Astrocyte (in vitro differentiated cells and primary cell): ENCODE data around the gene ERO1B. TPM values are rescaled to one million over a fixed set of nuclear protein-coding genes. Genes with fewer than 3 reads are reported as not detected.
A peak's percentile ranks its signal among the peaks of the same experiment; 100 is the strongest.

Source experiments
- DNase-seq: peaks from one replicate; pipeline ENCODE4 v3.0.0-alpha.2; 2010; ENCODE audit warnings: low read depth
- FAIRE-seq: peaks from 2 replicates; lab custom pipeline; 2011; peaks lifted over from hg19 to GRCh38; lab: Jason Lieb, UNC
- H2AFZ ChIP-seq: 2 replicates; pipeline ENCODE4 v1.6.0; 2012; ENCODE audit warnings: low read depth, low read length, inconsistent platforms
- H3K27ac ChIP-seq: 2 replicates; pipeline ENCODE4 v1.5.1; 2011; ENCODE audit warnings: low read depth, low read length, inconsistent platforms
- H3K27me3 ChIP-seq: 2 replicates; pipeline ENCODE4 v1.6.0; 2011; ENCODE audit warnings: low read length, inconsistent platforms; ENCODE audit not compliant: insufficient read depth
- H3K36me3 ChIP-seq: 2 replicates; pipeline ENCODE4 v1.5.1; 2011; ENCODE audit warnings: low read length, inconsistent platforms; ENCODE audit not compliant: insufficient read depth
- H3K4me1 ChIP-seq: 2 replicates; pipeline ENCODE4 v1.5.1; 2011; ENCODE audit warnings: low read length, inconsistent platforms; ENCODE audit not compliant: insufficient read depth
- H3K4me2 ChIP-seq: 2 replicates; pipeline ENCODE4 v1.6.0; 2012; ENCODE audit warnings: low read length, inconsistent platforms
- H3K4me3 ChIP-seq: 2 replicates; pipeline ENCODE4 v1.5.1; 2011; ENCODE audit warnings: low read depth, mild to moderate bottlenecking, low read length, inconsistent platforms; ENCODE audit not compliant: insufficient read depth
- H3K79me2 ChIP-seq: 2 replicates; pipeline ENCODE4 v1.6.0; 2012; ENCODE audit warnings: mild to moderate bottlenecking, low read length, inconsistent platforms; ENCODE audit not compliant: insufficient read depth
- H3K9ac ChIP-seq: 2 replicates; pipeline ENCODE4 v1.6.0; 2012; ENCODE audit warnings: mild to moderate bottlenecking, low read length, inconsistent platforms
- H3K9me3 ChIP-seq: 2 replicates; pipeline ENCODE4 v1.5.1; 2012; ENCODE audit warnings: low read depth, mild to moderate bottlenecking, low read length, inconsistent platforms; ENCODE audit not compliant: insufficient read depth
- H4K20me1 ChIP-seq: 2 replicates; pipeline ENCODE4 v1.6.0; 2012; ENCODE audit warnings: low read length, inconsistent platforms; ENCODE audit not compliant: insufficient read depth
- H3K27ac Mint-ChIP-seq: one replicate; pipeline ENCODE4 v1.8.0; 2021; ENCODE audit warnings: mild to moderate bottlenecking, mixed read lengths; ENCODE audit not compliant: unreplicated experiment
- H3K27me3 Mint-ChIP-seq: one replicate; pipeline ENCODE4 v1.8.0; 2021; ENCODE audit warnings: low read depth, mixed read lengths; ENCODE audit not compliant: unreplicated experiment
- H3K36me3 Mint-ChIP-seq: one replicate; pipeline ENCODE4 v1.8.0; 2021; ENCODE audit warnings: low read depth, mixed read lengths; ENCODE audit not compliant: unreplicated experiment
- H3K4me1 Mint-ChIP-seq: one replicate; pipeline ENCODE4 v1.8.0; 2021; ENCODE audit warnings: low read depth, mixed read lengths; ENCODE audit not compliant: unreplicated experiment
- H3K4me3 Mint-ChIP-seq: one replicate; pipeline ENCODE4 v1.8.0; 2021; ENCODE audit warnings: mild to moderate bottlenecking, moderate library complexity, mixed read lengths; ENCODE audit not compliant: unreplicated experiment
- H3K9me3 Mint-ChIP-seq: one replicate; pipeline ENCODE4 v1.8.0; 2021; ENCODE audit warnings: mild to moderate bottlenecking, mixed read lengths; ENCODE audit not compliant: unreplicated experiment
- EZH2 ChIP-seq: IDR thresholded peaks from 2 replicates; pipeline ENCODE4 v1.6.1; 2012; ENCODE audit warnings: mild to moderate bottlenecking, low read length, inconsistent platforms; ENCODE audit not compliant: insufficient read depth
- total RNA-seq: library from RNA; stranded (reverse); gene quantifications from 2 replicates; pipeline ENCODE4 v1.2.1, GENCODE V29; 2021
- TF ChIP-seq, protein P1 (sequence below): IDR thresholded peaks from 2 replicates; pipeline ENCODE4 v1.5.1; 2011; ENCODE audit warnings: low read depth, mild to moderate bottlenecking, inconsistent platforms, low read length, moderate library complexity; ENCODE audit not compliant: insufficient read depth

ERO1B gene
- total RNA-seq, 1 donor from 2014 or later: 1.5 TPM

DNA sequence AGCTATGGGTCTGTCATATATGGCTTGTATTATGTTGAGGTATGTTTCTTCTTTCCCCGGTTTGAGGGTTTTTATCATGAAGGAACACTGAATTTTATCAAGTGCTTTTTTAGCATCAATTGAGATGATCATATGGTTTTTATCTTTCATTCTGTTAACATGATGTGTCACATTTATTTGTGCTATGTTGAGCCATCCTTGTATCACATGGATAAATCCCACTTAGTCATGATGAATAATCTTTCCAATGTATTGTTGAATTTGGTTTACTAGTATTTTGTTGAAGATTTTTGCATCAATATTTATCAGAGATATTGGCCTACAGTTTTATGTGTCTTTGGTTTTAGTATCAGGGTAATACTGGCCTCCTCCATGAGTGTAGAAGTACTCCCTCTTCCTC lies 77.7 kb downstream of the ERO1B start:
- no peaks in the 10 kb centered on the region for H3K9me3 ChIP-seq
- no peaks in the 10 kb centered on the region for H4K20me1 ChIP-seq
- Mint-ChIP-seq H3K9me3 (peaks cover 20% of the 10 kb centered on the region), H3K4me3 (no peak overlapping the region), H3K27me3 (no peaks in the 10 kb centered on the region), H3K27ac (no peak overlapping the region), H3K4me1 (peaks cover 9% of the 10 kb centered on the region), H3K36me3 (peaks cover 31% of the 10 kb centered on the region)
- no peak for DNase-seq
- no peaks in the 10 kb centered on the region for H3K27me3 ChIP-seq
- no peaks in the 10 kb centered on the region for H3K4me1 ChIP-seq
- no peak overlapping the region for H3K4me2 ChIP-seq
- H3K36me3 ChIP-seq: peaks cover 2% of the 10 kb centered on the region
- no peak overlapping the region for H3K27ac ChIP-seq
- H3K9ac ChIP-seq: no peak overlapping the region
- no peak overlapping the region for H3K4me3 ChIP-seq
- no peaks in the 10 kb centered on the region for H3K79me2 ChIP-seq
- TF ChIP-seq, protein P1, sequence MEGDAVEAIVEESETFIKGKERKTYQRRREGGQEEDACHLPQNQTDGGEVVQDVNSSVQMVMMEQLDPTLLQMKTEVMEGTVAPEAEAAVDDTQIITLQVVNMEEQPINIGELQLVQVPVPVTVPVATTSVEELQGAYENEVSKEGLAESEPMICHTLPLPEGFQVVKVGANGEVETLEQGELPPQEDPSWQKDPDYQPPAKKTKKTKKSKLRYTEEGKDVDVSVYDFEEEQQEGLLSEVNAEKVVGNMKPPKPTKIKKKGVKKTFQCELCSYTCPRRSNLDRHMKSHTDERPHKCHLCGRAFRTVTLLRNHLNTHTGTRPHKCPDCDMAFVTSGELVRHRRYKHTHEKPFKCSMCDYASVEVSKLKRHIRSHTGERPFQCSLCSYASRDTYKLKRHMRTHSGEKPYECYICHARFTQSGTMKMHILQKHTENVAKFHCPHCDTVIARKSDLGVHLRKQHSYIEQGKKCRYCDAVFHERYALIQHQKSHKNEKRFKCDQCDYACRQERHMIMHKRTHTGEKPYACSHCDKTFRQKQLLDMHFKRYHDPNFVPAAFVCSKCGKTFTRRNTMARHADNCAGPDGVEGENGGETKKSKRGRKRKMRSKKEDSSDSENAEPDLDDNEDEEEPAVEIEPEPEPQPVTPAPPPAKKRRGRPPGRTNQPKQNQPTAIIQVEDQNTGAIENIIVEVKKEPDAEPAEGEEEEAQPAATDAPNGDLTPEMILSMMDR: no peak
- TF ChIP-seq EZH2: no peak
- no peak overlapping the region for H2AFZ ChIP-seq
- peak; percentile 20 for FAIRE-seq

DNA sequence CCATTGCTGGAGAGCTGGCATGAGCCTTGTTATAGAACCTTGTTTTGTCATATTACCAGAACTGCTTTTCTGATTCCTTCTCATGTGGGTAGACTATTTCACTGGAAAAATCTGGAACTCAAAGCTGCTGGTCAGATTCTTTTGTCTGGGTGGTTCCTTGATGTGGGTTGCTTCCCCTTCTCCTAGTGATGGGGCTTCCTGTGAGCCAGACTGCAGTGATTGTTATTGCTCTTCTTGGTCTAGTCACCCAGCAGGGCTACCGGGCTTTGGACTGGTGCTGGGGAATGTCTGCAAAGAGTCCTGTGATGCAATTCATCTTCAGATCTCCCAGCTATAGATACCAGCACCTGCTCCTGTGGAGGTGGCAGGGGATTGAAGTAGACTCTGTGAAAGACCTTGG lies 80.0 kb downstream of the ERO1B start:
- Histone ChIP-seq H2AFZ (no peak overlapping the region), H3K27ac (no peak overlapping the region)
- no peak for FAIRE-seq

DNA sequence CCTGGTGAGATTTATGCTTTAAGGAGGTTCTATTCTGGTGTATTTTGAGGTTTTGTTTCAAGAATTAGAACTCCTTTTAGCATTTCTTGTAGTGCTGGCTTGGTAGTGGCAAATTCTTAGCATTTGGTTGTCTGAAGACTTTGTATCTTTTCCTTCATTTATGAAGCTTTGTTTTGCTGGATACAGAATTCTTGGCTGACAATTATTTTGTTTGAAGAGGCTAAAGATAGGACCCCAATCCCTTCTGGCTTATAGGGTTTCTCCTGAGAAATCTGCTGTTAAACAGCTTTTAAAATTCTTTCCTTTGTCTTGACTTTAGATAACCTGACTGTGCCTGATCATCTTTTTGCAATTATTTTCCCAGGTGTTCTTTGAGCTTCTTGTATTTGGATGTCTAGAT lies 80.8 kb downstream of the ERO1B start:
- Histone ChIP-seq H3K79me2 (no peaks in the 10 kb centered on the region), H3K36me3 (peaks cover 2% of the 10 kb centered on the region), H3K27me3 (no peaks in the 10 kb centered on the region), H4K20me1 (no peaks in the 10 kb centered on the region), H3K4me2 (no peak overlapping the region), H3K4me1 (no peaks in the 10 kb centered on the region), H3K4me3 (no peak overlapping the region), H3K27ac (no peak overlapping the region), H2AFZ (no peak overlapping the region), H3K9me3 (no peaks in the 10 kb centered on the region), H3K9ac (no peak overlapping the region)
- no peak for DNase-seq
- H3K4me3 Mint-ChIP-seq: no peak overlapping the region
- no peak overlapping the region for H3K27ac Mint-ChIP-seq
- H3K9me3 Mint-ChIP-seq: peaks cover 20% of the 10 kb centered on the region
- no peak for FAIRE-seq
- H3K4me1 Mint-ChIP-seq: peaks cover 1% of the 10 kb centered on the region
- no peaks in the 10 kb centered on the region for H3K27me3 Mint-ChIP-seq
- TF ChIP-seq EZH2: no peak
- peaks cover 38% of the 10 kb centered on the region for H3K36me3 Mint-ChIP-seq

More for the DNA sequence above, 80.0 kb downstream of the ERO1B start:
- Mint-ChIP-seq H3K4me3 (no peak overlapping the region), H3K4me1 (peaks cover 6% of the 10 kb centered on the region), H3K27ac (no peak overlapping the region), H3K27me3 (no peaks in the 10 kb centered on the region), H3K36me3 (peaks cover 37% of the 10 kb centered on the region), H3K9me3 (peaks cover 20% of the 10 kb centered on the region)
- Histone ChIP-seq H3K4me1 (no peaks in the 10 kb centered on the region), H3K4me3 (no peak overlapping the region), H3K79me2 (no peaks in the 10 kb centered on the region), H3K9me3 (no peaks in the 10 kb centered on the region), H3K9ac (no peak overlapping the region), H3K36me3 (peaks cover 2% of the 10 kb centered on the region), H4K20me1 (no peaks in the 10 kb centered on the region), H3K4me2 (no peak overlapping the region), H3K27me3 (no peaks in the 10 kb centered on the region)
- TF ChIP-seq, protein P1: no peak
- no peak for TF ChIP-seq EZH2
- no peak for DNase-seq
